A549 (cell line): ENCODE measurements around the gene STIM2. TPM values are rescaled to one million over a fixed set of nuclear protein-coding genes. Genes with fewer than 3 reads are reported as not detected.

Experiments
- ATAC-seq, 2 experiments: fragments of 200-7000 bp in 1 of 2; fragments of >200 bp in 1 of 2; cut with Nextera tagmentation in 1 of 2; cut with Tn5 transposase in 1 of 2; 3 replicates each; pipeline versions ENCODE4 v1.8.0 to v1.9.1; 2018 to 2020; ENCODE audit warnings: mild to moderate bottlenecking in 1 of 2, moderate library complexity in 1 of 2
- CTCF ChIA-PET: fragments of 300-600 bp; sonication (Branson Sonifier 250); formaldehyde crosslinking; extraction: SDS; loops from one replicate; lab custom pipeline; 2021; ENCODE audit warnings: antibody characterized with exemption, inconsistent platforms; lab: Yijun Ruan, JAX
- POLR2A ChIA-PET: fragments of 350-600 bp; formaldehyde crosslinking; extraction: SDS; loops from one replicate; lab custom pipeline; 2021; ENCODE audit warnings: antibody characterized with exemption, inconsistent platforms; lab: Yijun Ruan, JAX
- DNase-seq, 2 experiments: peaks; one replicate each; pipeline versions ENCODE4 v3.0.0 to v3.0.0-alpha.2; 2011 to 2016; ENCODE audit warnings: low read depth in 1 of 2, low spot score in 1 of 2
- FAIRE-seq: peaks from 2 replicates; lab custom pipeline; 2011; peaks lifted over from hg19 to GRCh38; lab: Jason Lieb, UNC
- H3K27ac ChIP-seq, 2 experiments: fragments of >200 bp; sonication (Bioruptor Twin); formaldehyde crosslinking; 3 replicates each; pipeline ENCODE4 v1.5.1; 2016 to 2017
- H3K4me1 ChIP-seq: fragments of >200 bp; sonication (Bioruptor Twin); formaldehyde crosslinking; 3 replicates; pipeline ENCODE4 v1.6.1; 2016
- H3K4me2 ChIP-seq: fragments of >200 bp; sonication (Bioruptor Twin); formaldehyde crosslinking; 3 replicates; pipeline ENCODE4 v1.6.1; 2016
- H3K4me3 ChIP-seq: fragments of >200 bp; sonication (Bioruptor Twin); formaldehyde crosslinking; 3 replicates; pipeline ENCODE4 v1.5.1; 2016
- H3K9me3 ChIP-seq: fragments of >200 bp; sonication (Bioruptor Twin); formaldehyde crosslinking; 3 replicates; pipeline ENCODE4 v1.6.1; 2016
- BHLHE40 ChIP-seq: IDR thresholded peaks from 2 replicates; pipeline ENCODE4 v1.6.1; 2012; ENCODE audit warnings: low read depth, low read length, inconsistent platforms
- CBX2 ChIP-seq: fragments of 200-600 bp; sonication (generic); IDR thresholded peaks from 2 replicates; pipeline ENCODE4 v1.6.1; 2016; ENCODE audit warnings: low read depth, mild to moderate bottlenecking, borderline replicate concordance
- CHD2 ChIP-seq: fragments of 150-350 bp; IDR thresholded peaks from 2 replicates; pipeline ENCODE4 v1.6.1; 2014; ENCODE audit warnings: low read length; ENCODE audit not compliant: partially characterized antibody
- CHD4 ChIP-seq: fragments of 200-600 bp; sonication (generic); IDR thresholded peaks from 2 replicates; pipeline ENCODE4 v1.6.1; 2016; ENCODE audit warnings: antibody characterized with exemption, mild to moderate bottlenecking, borderline replicate concordance
- ELK1 ChIP-seq: fragments of 150-350 bp; IDR thresholded peaks from 2 replicates; pipeline ENCODE4 v1.6.1; 2014; ENCODE audit warnings: low read depth, mild to moderate bottlenecking, low read length
- EP300 ChIP-seq, 2 experiments: fragments of >200 bp; sonication (Bioruptor Twin); formaldehyde crosslinking; IDR thresholded peaks; 2 replicates in 1 of 2; 3 replicates in 1 of 2; pipeline ENCODE4 v1.6.1; 2016 to 2017
- ESRRA ChIP-seq: fragments of 150-350 bp; IDR thresholded peaks from 2 replicates; pipeline ENCODE4 v1.6.1; 2014; ENCODE audit warnings: mild to moderate bottlenecking, low read length, borderline replicate concordance
- FOSL2 ChIP-seq, 2 experiments: fragments of 450-650 bp in 1 of 2; fragments of >200 bp in 1 of 2; sonication (Bioruptor Twin) in 1 of 2; formaldehyde crosslinking; IDR thresholded peaks; 2 replicates each; pipeline versions ENCODE4 v1.5.0 to v1.6.1; 2016 to 2020; ENCODE audit warnings: mild to moderate bottlenecking in 1 of 2, moderate library complexity in 1 of 2
- GATA3 ChIP-seq: IDR thresholded peaks from 2 replicates; pipeline ENCODE4 v1.6.1; 2012; ENCODE audit warnings: borderline replicate concordance
- HES2 ChIP-seq: fragments of >200 bp; sonication (Bioruptor Twin); formaldehyde crosslinking; IDR thresholded peaks from 2 replicates; pipeline ENCODE4 v1.6.1; 2016
- HEYL ChIP-seq: fragments of 250-450 bp; sonication (Bioruptor Pico); IDR thresholded peaks from 2 replicates; pipeline ENCODE4 v1.8.0; 2021; ENCODE audit warnings: mild to moderate bottlenecking, moderate library complexity
- HMGXB4 ChIP-seq: fragments of 250-450 bp; sonication (Bioruptor Pico); IDR thresholded peaks from 2 replicates; pipeline ENCODE4 v1.5.0; 2021; ENCODE audit warnings: mild to moderate bottlenecking, moderate library complexity, borderline replicate concordance
- JUN ChIP-seq, 2 experiments: fragments of >200 bp; sonication (Bioruptor Twin); formaldehyde crosslinking; IDR thresholded peaks; 2 replicates in 1 of 2; 3 replicates in 1 of 2; pipeline ENCODE4 v1.6.1; 2016 to 2017
- MAFK ChIP-seq: fragments of 450-650 bp; IDR thresholded peaks from 2 replicates; pipeline ENCODE4 v1.6.1; 2014; ENCODE audit not compliant: partially characterized antibody
- MAX ChIP-seq: IDR thresholded peaks from 2 replicates; pipeline ENCODE4 v1.6.1; 2012
- MYC ChIP-seq: IDR thresholded peaks from 2 replicates; pipeline ENCODE4 v1.6.1; 2012; ENCODE audit warnings: mild to moderate bottlenecking, inconsistent platforms, low read length, improper control_type of control experiment, borderline replicate concordance
- NR3C1 ChIP-seq: fragments of >200 bp; sonication (Bioruptor Twin); formaldehyde crosslinking; IDR thresholded peaks from 3 replicates; pipeline ENCODE4 v1.6.1; 2017
- PBX3 ChIP-seq: IDR thresholded peaks from 2 replicates; pipeline ENCODE4 v1.6.1; 2012
- POLR2AphosphoS2 ChIP-seq: conservative IDR thresholded peaks from 2 replicates; pipeline ENCODE4 v1.6.1; 2012; ENCODE audit warnings: low read length, improper control_type of control experiment, inconsistent platforms
- RAD21 ChIP-seq, 2 experiments: fragments of >200 bp in 1 of 2; sonication (Bioruptor Twin) in 1 of 2; formaldehyde crosslinking in 1 of 2; IDR thresholded peaks in 1 of 2; conservative IDR thresholded peaks in 1 of 2; 2 replicates in 1 of 2; 3 replicates in 1 of 2; pipeline ENCODE4 v1.6.1; 2012 to 2018; ENCODE audit warnings: inconsistent platforms in 1 of 2
- RARB ChIP-seq: fragments of 250-450 bp; sonication (Bioruptor Pico); IDR thresholded peaks from 2 replicates; pipeline ENCODE4 v1.8.0; 2021; ENCODE audit warnings: mild to moderate bottlenecking, moderate library complexity
- RFX5 ChIP-seq: fragments of 450-650 bp; IDR thresholded peaks from 2 replicates; pipeline ENCODE4 v1.7.1; 2014; ENCODE audit warnings: antibody characterized with exemption, mild to moderate bottlenecking, moderate library complexity
- RNF2 ChIP-seq: fragments of 200-600 bp; sonication (generic); IDR thresholded peaks from 2 replicates; pipeline ENCODE4 v1.6.1; 2016; ENCODE audit warnings: low read depth, mild to moderate bottlenecking, antibody characterized with exemption, moderate library complexity, borderline replicate concordance
- TFCP2L1 ChIP-seq: fragments of 250-450 bp; sonication (Bioruptor Pico); IDR thresholded peaks from 2 replicates; pipeline ENCODE4 v1.5.0; 2021; ENCODE audit warnings: mild to moderate bottlenecking
- USF2 ChIP-seq: fragments of 450-650 bp; IDR thresholded peaks from 2 replicates; pipeline ENCODE4 v1.6.1; 2014; ENCODE audit warnings: antibody characterized with exemption
- ZC3H11A ChIP-seq: fragments of 450-650 bp; IDR thresholded peaks from 2 replicates; pipeline ENCODE4 v1.6.1; 2014; ENCODE audit warnings: antibody characterized with exemption, mild to moderate bottlenecking
- WGBS: methylation state at CpG from one replicate; pipeline ENCODE4 v1.1.6; 2017; ENCODE audit errors: missing lambda C conversion rate; 5-methylcytosine and 5-hydroxymethylcytosine counted together
- polyA plus RNA-seq, 4 experiments: library from polyadenylated mRNA; depleted of rRNA in 3 of 4; stranded (reverse); fragments of >200 nt; fragmentation: RNase III in 1 of 4; extraction: RNeasy Plus Mini Kit Qiagen cat#74134 plus additional on column Dnase treatment in 1 of 4; gene quantifications; 2 replicates in 3 of 4; 3 replicates in 1 of 4; pipeline ENCODE4 v1.2.3, GENCODE V29; 2011 to 2017

STIM2 gene
- polyA plus RNA-seq, 2 of the 4 experiments (the other 2 are of a cell fraction), result 13.6 to 20.6 TPM

GRCh38 chr4:26891054-26891453, 30.4 kb downstream of the STIM2 start:
- H3K4me2 ChIP-seq, result no peak overlapping the region
- no peak for DNase-seq
- no peak overlapping the region for H3K4me3 ChIP-seq
- H3K9me3 ChIP-seq, result no peaks in the 10 kb centered on the region
- no peak for FAIRE-seq
- CTCF ChIA-PET, result no interaction called here
- no peaks in the 10 kb centered on the region for H3K4me1 ChIP-seq
- no peak for ATAC-seq
- TF ChIP-seq MAX (no peak), POLR2AphosphoS2 (no peak), USF2 (no peak), RFX5 (no peak), HES2 (no peak), CBX2 (no peak), BHLHE40 (no peak), RARB (CRISPR knock-in tag) (no peak), RNF2 (no peak), NR3C1 (no peak), GATA3 (no peak), JUN (IDR thresholded peaks at IDR 0.05) (no peak), EP300 (IDR thresholded peaks at IDR 0.05) (no peak)
- POLR2A ChIA-PET, result no interaction called here
- no peak overlapping the region for H3K27ac ChIP-seq

GRCh38 chr4:26891867-26892266, 31.2 kb downstream of the STIM2 start:
- DNase-seq (no peak), FAIRE-seq (no peak), ATAC-seq (no peak)
- Histone ChIP-seq H3K27ac (no peak overlapping the region), H3K4me2 (no peak overlapping the region), H3K4me1 (no peaks in the 10 kb centered on the region), H3K4me3 (no peak overlapping the region), H3K9me3 (no peaks in the 10 kb centered on the region)
- ChIA-PET CTCF (no interaction called here), POLR2A (no interaction called here)
- WGBS, result 95% methylated on average over 6 of the region's 6 CpGs
- no peak for TF ChIP-seq ZC3H11A

- ATAC-seq, result no peak
- ChIA-PET POLR2A (no interaction called here), CTCF (no interaction called here)
- WGBS, result 87% methylated on average over 3 of the region's 3 CpGs
- TF ChIP-seq BHLHE40 (no peak), HMGXB4 (CRISPR knock-in tag) (no peak), PBX3 (no peak), MYC (no peak), TFCP2L1 (CRISPR knock-in tag) (no peak), RAD21 (conservative IDR thresholded peaks at IDR 0.05 in 1 of 2, IDR thresholded peaks at IDR 0.05 in 1 of 2) (no peak), ESRRA (no peak), HEYL (no peak), USF2 (no peak), RARB (CRISPR knock-in tag) (no peak), NR3C1 (no peak), CHD4 (no peak), CHD2 (no peak), MAFK (no peak), ELK1 (no peak), FOSL2 (IDR thresholded peaks at IDR 0.05) (no peak), FOSL2 (CRISPR knock-in tag; IDR thresholded peaks at IDR 0.05) (no peak)
- no peak overlapping the region for H3K4me3 ChIP-seq
- H3K27ac ChIP-seq, result no peak overlapping the region
- H3K4me1 ChIP-seq, result no peaks in the 10 kb centered on the region
- peak; percentile 28 for FAIRE-seq
- no peak overlapping the region for H3K4me2 ChIP-seq
- DNase-seq, result no peak
- H3K9me3 ChIP-seq, result no peaks in the 10 kb centered on the region
These were observed 32.0 kb downstream of the STIM2 start for GRCh38 chr4:26892480-26893150.
